Measurements from ENCODE around the gene SPECC1L. TPM values are rescaled to one million over a fixed set of nuclear protein-coding genes. Genes with fewer than 3 reads are reported as not detected.

SPECC1L gene
- total and polyA plus RNA-seq, 9 donors: 20.4 to 30.4 (median 26.0) TPM

- Histone ChIP-seq H3K36me3 (ENCODE audit: control insufficient read depth, insufficient read depth, low read length) (peaks cover 59% of the 10 kb centered on the region), H3K4me1 (ENCODE audit: control insufficient read depth, insufficient read depth, low read length) (no peaks in the 10 kb centered on the region), H3K27ac (ENCODE audit: low read length) (no peak overlapping the region), H3K27me3 (ENCODE audit: control insufficient read depth, insufficient read depth, low read length) (no peaks in the 10 kb centered on the region), H3K9me3 (replicated peaks; ENCODE audit: control insufficient read depth, low read depth, low read length) (peaks cover 3% of the 10 kb centered on the region), H3K4me3 (ENCODE audit: low read length) (no peak overlapping the region)
- no peak for DNase-seq
- no CpG with 5 or more reads among the region's 2 CpGs for WGBS (ENCODE audit: insufficient coverage)
Observed at GRCh38 chr22:24353121-24353520, 82.5 kb downstream of the SPECC1L start.

GRCh38 chr22:24355574-24355973 is 84.9 kb downstream of the SPECC1L start:
- H3K4me3 ChIP-seq (ENCODE audit: low read length): no peak overlapping the region
- H3K27ac ChIP-seq (ENCODE audit: low read length): no peak overlapping the region
- WGBS (ENCODE audit: insufficient coverage): no CpG with 5 or more reads among the region's 2 CpGs
- no peak for DNase-seq
- no peaks in the 10 kb centered on the region for H3K27me3 ChIP-seq (ENCODE audit: control insufficient read depth, insufficient read depth, low read length)
- peaks cover 3% of the 10 kb centered on the region for H3K9me3 ChIP-seq (replicated peaks; ENCODE audit: control insufficient read depth, low read depth, low read length)
- H3K4me1 ChIP-seq (ENCODE audit: control insufficient read depth, insufficient read depth, low read length): no peaks in the 10 kb centered on the region
- peaks cover 44% of the 10 kb centered on the region for H3K36me3 ChIP-seq (ENCODE audit: control insufficient read depth, insufficient read depth, low read length)

- Histone ChIP-seq H3K36me3 (ENCODE audit: control insufficient read depth, insufficient read depth, low read length) (peaks cover 37% of the 10 kb centered on the region), H3K27ac (ENCODE audit: low read length) (no peak overlapping the region), H3K9me3 (replicated peaks; ENCODE audit: control insufficient read depth, low read depth, low read length) (peaks cover 3% of the 10 kb centered on the region), H3K4me1 (ENCODE audit: control insufficient read depth, insufficient read depth, low read length) (no peaks in the 10 kb centered on the region), H3K4me3 (ENCODE audit: low read length) (no peak overlapping the region), H3K27me3 (ENCODE audit: control insufficient read depth, insufficient read depth, low read length) (no peaks in the 10 kb centered on the region)
- DNase-seq: no peak
Observed at GRCh38 chr22:24357547-24357946, 86.9 kb downstream of the SPECC1L start.

- H3K27ac ChIP-seq (ENCODE audit: low read length): no peak overlapping the region
- H3K4me1 ChIP-seq (ENCODE audit: control insufficient read depth, insufficient read depth, low read length): no peaks in the 10 kb centered on the region
- no peak overlapping the region for H3K4me3 ChIP-seq (ENCODE audit: low read length)
- WGBS (ENCODE audit: insufficient coverage): 93% methylated on average over 3 of the region's 8 CpGs
- H3K9me3 ChIP-seq (replicated peaks; ENCODE audit: control insufficient read depth, low read depth, low read length): peaks cover 3% of the 10 kb centered on the region
- peaks cover 42% of the 10 kb centered on the region for H3K36me3 ChIP-seq (ENCODE audit: control insufficient read depth, insufficient read depth, low read length)
- no peaks in the 10 kb centered on the region for H3K27me3 ChIP-seq (ENCODE audit: control insufficient read depth, insufficient read depth, low read length)
- DNase-seq: no peak
Observed at GRCh38 chr22:24358105-24358836, 87.6 kb downstream of the SPECC1L start.

GRCh38 chr22:24359452-24360120 is 89.0 kb downstream of the SPECC1L start:
- 86% methylated on average over 4 of the region's 5 CpGs for WGBS (ENCODE audit: insufficient coverage)
- no peak overlapping the region for H3K27ac ChIP-seq (ENCODE audit: low read length)
- H3K27me3 ChIP-seq (ENCODE audit: control insufficient read depth, insufficient read depth, low read length): no peaks in the 10 kb centered on the region
- H3K36me3 ChIP-seq (ENCODE audit: control insufficient read depth, insufficient read depth, low read length): peaks cover 32% of the 10 kb centered on the region
- DNase-seq: no peak
- no peaks in the 10 kb centered on the region for H3K4me1 ChIP-seq (ENCODE audit: control insufficient read depth, insufficient read depth, low read length)
- no peaks in the 10 kb centered on the region for H3K9me3 ChIP-seq (replicated peaks; ENCODE audit: control insufficient read depth, low read depth, low read length)
- no peak overlapping the region for H3K4me3 ChIP-seq (ENCODE audit: low read length)

GRCh38 chr22:24361976-24362646 is 91.5 kb downstream of the SPECC1L start:
- 96% methylated on average over 2 of the region's 4 CpGs for WGBS (ENCODE audit: insufficient coverage)
- Histone ChIP-seq H3K9me3 (replicated peaks; ENCODE audit: control insufficient read depth, low read depth, low read length) (no peaks in the 10 kb centered on the region), H3K4me1 (ENCODE audit: control insufficient read depth, insufficient read depth, low read length) (no peaks in the 10 kb centered on the region), H3K36me3 (ENCODE audit: control insufficient read depth, insufficient read depth, low read length) (peaks cover 28% of the 10 kb centered on the region), H3K27ac (ENCODE audit: low read length) (no peak overlapping the region), H3K27me3 (ENCODE audit: control insufficient read depth, insufficient read depth, low read length) (no peaks in the 10 kb centered on the region), H3K4me3 (ENCODE audit: low read length) (no peak overlapping the region)
- DNase-seq: no peak

GRCh38 chr22:24363243-24363642 is 92.6 kb downstream of the SPECC1L start:
- WGBS (ENCODE audit: insufficient coverage): no CpG with 5 or more reads among the region's 3 CpGs
- Histone ChIP-seq H3K36me3 (ENCODE audit: control insufficient read depth, insufficient read depth, low read length) (peaks cover 33% of the 10 kb centered on the region), H3K27me3 (ENCODE audit: control insufficient read depth, insufficient read depth, low read length) (no peaks in the 10 kb centered on the region)

GRCh38 chr22:24366701-24367100 is 96.1 kb downstream of the SPECC1L start:
- 31% methylated on average over 4 of the region's 8 CpGs for WGBS (ENCODE audit: insufficient coverage)
- no peak overlapping the region for H3K27ac ChIP-seq (ENCODE audit: low read length)
- H3K4me3 ChIP-seq (ENCODE audit: low read length): no peak overlapping the region
- no peaks in the 10 kb centered on the region for H3K9me3 ChIP-seq (replicated peaks; ENCODE audit: control insufficient read depth, low read depth, low read length)
- H3K27me3 ChIP-seq (ENCODE audit: control insufficient read depth, insufficient read depth, low read length): no peaks in the 10 kb centered on the region
- no peaks in the 10 kb centered on the region for H3K4me1 ChIP-seq (ENCODE audit: control insufficient read depth, insufficient read depth, low read length)
- DNase-seq: no peak
- peaks cover 57% of the 10 kb centered on the region for H3K36me3 ChIP-seq (ENCODE audit: control insufficient read depth, insufficient read depth, low read length)

More at GRCh38 chr22:24363243-24363642, 92.6 kb downstream of the SPECC1L start:
- Histone ChIP-seq H3K4me1 (ENCODE audit: control insufficient read depth, insufficient read depth, low read length) (no peaks in the 10 kb centered on the region), H3K4me3 (ENCODE audit: low read length) (no peak overlapping the region), H3K9me3 (replicated peaks; ENCODE audit: control insufficient read depth, low read depth, low read length) (no peaks in the 10 kb centered on the region), H3K27ac (ENCODE audit: low read length) (no peak overlapping the region)
- DNase-seq: peak; percentile 29

- H3K4me1 ChIP-seq (ENCODE audit: control insufficient read depth, insufficient read depth, low read length): no peaks in the 10 kb centered on the region
- H3K4me3 ChIP-seq (ENCODE audit: low read length): no peak overlapping the region
- no peak overlapping the region for H3K27ac ChIP-seq (ENCODE audit: low read length)
- H3K36me3 ChIP-seq (ENCODE audit: control insufficient read depth, insufficient read depth, low read length): peaks cover 54% of the 10 kb centered on the region
- no peaks in the 10 kb centered on the region for H3K27me3 ChIP-seq (ENCODE audit: control insufficient read depth, insufficient read depth, low read length)
- no peak for DNase-seq
- WGBS (ENCODE audit: insufficient coverage): no CpG with 5 or more reads among the region's 3 CpGs
- H3K9me3 ChIP-seq (replicated peaks; ENCODE audit: control insufficient read depth, low read depth, low read length): no peaks in the 10 kb centered on the region
Observed at GRCh38 chr22:24367841-24368240, 97.2 kb downstream of the SPECC1L start.

GRCh38 chr22:24370401-24370800 is 99.8 kb downstream of the SPECC1L start:
- H3K4me1 ChIP-seq (ENCODE audit: control insufficient read depth, insufficient read depth, low read length): no peaks in the 10 kb centered on the region
- no peak overlapping the region for H3K4me3 ChIP-seq (ENCODE audit: low read length)
- no peak overlapping the region for H3K27ac ChIP-seq (ENCODE audit: low read length)
- peaks cover 48% of the 10 kb centered on the region for H3K36me3 ChIP-seq (ENCODE audit: control insufficient read depth, insufficient read depth, low read length)
- WGBS (ENCODE audit: insufficient coverage): no CpG with 5 or more reads among the region's 2 CpGs
- H3K27me3 ChIP-seq (ENCODE audit: control insufficient read depth, insufficient read depth, low read length): no peaks in the 10 kb centered on the region
- H3K9me3 ChIP-seq (replicated peaks; ENCODE audit: control insufficient read depth, low read depth, low read length): peaks cover 6% of the 10 kb centered on the region
- DNase-seq: peak; percentile 61

All from muscle of leg (tissue), 11 donors.